Pancreas (tissue), 10 donors: ENCODE measurements around the gene EOLA2. TPM values are rescaled to one million over a fixed set of nuclear protein-coding genes. Genes with fewer than 3 reads are reported as not detected.
"Not testable (repeated sequence)": the region's sequence is repeated elsewhere in the genome, so short reads cannot be mapped to it uniquely, and the experiment has no call there.

ENCODE experiments used
- ATAC-seq, 4 donors: fragments of 200-7000 bp; cut with Tn5 transposase; one replicate each; pipeline versions ENCODE4 v1.8.0 to v1.9.1; 2020; ENCODE audit warnings: mild to moderate bottlenecking in 4 of 4, moderate library complexity in 4 of 4
- DNase-seq, 6 donors: peaks; one replicate each; pipeline ENCODE4 v3.0.0-alpha.2; 2020
- FAIRE-seq: peaks from 2 replicates; lab custom pipeline; 2012; peaks lifted over from hg19 to GRCh38; lab: Jason Lieb, UNC
- H3K27ac ChIP-seq, 4 donors: fragments of 200-600 bp; sonication (generic); 1 replicate in 3 of 4; 2 replicates in 1 of 4; pipeline versions ENCODE4 v1.5.0 to v1.8.0; 2020
- H3K27me3 ChIP-seq, 4 donors: fragments of 200-600 bp; one replicate each; pipeline ENCODE4 v1.8.0; 2021
- H3K36me3 ChIP-seq, 3 donors: fragments of 200-600 bp; sonication (generic) in 1 of 3; one replicate each; pipeline versions ENCODE4 v1.5.0 to v1.8.0; 2020 to 2021
- H3K4me1 ChIP-seq, 3 donors: fragments of 200-600 bp; one replicate each; pipeline ENCODE4 v1.8.0; 2021
- H3K4me3 ChIP-seq, 4 donors: fragments of 200-600 bp; sonication (generic) in 2 of 4; one replicate each; pipeline versions ENCODE4 v1.5.0 to v1.8.0; 2020 to 2021
- H3K9me3 ChIP-seq, 4 donors: fragments of 200-600 bp; one replicate each; pipeline ENCODE4 v1.8.0; 2021
- WGBS, 2 donors: extraction: QIAGEN DNeasy Blood & Tissue Kit; methylation state at CpG; one replicate each; pipeline ENCODE4 v1.1.7; 2013; 5-methylcytosine and 5-hydroxymethylcytosine counted together
- intact Hi-C, 3 donors: fragments of 100-400 bp; cut with DNase I; formaldehyde crosslinking; loops; one replicate each; pipeline versions ENCODE4 v1.11.1 to v1.14.2; 2022
- polyA plus RNA-seq, 2 donors: library from polyadenylated mRNA; stranded (reverse); fragments of 200-250 nt; gene quantifications; one replicate each; pipeline ENCODE4 v1.2.3, GENCODE V29; 2013
- total RNA-seq, 6 donors: library from RNA; stranded (reverse); fragmentation: NEBNext Ultra II Directional in 4 of 6; extraction: Animal tissue kit (Norgen Biotek cat#: 25700) in 4 of 6; gene quantifications; one replicate each; pipeline versions ENCODE4 v1.2.1 to v1.2.4, GENCODE V29; 2021 to 2023
- TF ChIP-seq, protein P1 (sequence below), 4 donors: fragments of 200-600 bp; sonication (generic) in 3 of 4; IDR thresholded peaks; one replicate each; pipeline versions ENCODE4 v1.5.0 to v1.8.0; 2021; ENCODE audit warnings: antibody characterized with exemption in 4 of 4
- donor health status: healthy with polysubstance abuse.
- donor health status: DM: no; HTN: no; CAD: no; lungs with moderate emphysema.
- donor health status: DM: no; HTN: no; CAD: no.
- donor health status: control.
- donor health status: control.
- donor health status: Bipolar disorder and iron deficiency.
- donor health status: DM: yes; HTN: yes; CAD: no.
- donor health status: DM: no; HTN: no; CAD: no.
- donor health status: DM: no; HTN: no; CAD: no.
- donor health status: DM: yes; HTN: yes; CAD: no.

The EOLA2 gene
- total and polyA plus RNA-seq, 8 donors: 13.4 to 54.0 (median 19.5) TPM

DNA sequence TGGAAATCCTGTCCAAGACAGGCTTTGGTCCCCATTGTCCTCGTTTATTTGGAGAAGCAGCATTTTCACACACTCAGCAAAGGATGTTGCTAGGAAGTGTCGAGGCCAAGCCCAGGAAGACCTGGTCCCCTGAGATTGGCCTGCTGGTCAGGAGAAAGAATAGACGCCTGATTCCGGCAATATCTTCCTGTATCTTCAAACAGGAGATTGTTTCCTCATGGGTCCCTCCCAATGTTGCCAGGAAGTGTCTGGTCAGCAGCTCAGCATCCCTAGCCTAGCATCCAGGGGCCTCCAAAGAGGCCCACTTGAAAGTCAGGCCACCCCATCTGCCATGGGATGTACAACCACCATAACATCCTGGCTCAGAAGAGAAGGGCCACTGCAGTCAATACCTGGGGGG lies 6.9 kb downstream of the EOLA2 start:
- WGBS, 2 donors: 27 to 73% methylated on average over 2 of the region's 4 CpGs
- intact Hi-C loops, FAIRE-seq: not testable (repeated sequence)

DNA sequence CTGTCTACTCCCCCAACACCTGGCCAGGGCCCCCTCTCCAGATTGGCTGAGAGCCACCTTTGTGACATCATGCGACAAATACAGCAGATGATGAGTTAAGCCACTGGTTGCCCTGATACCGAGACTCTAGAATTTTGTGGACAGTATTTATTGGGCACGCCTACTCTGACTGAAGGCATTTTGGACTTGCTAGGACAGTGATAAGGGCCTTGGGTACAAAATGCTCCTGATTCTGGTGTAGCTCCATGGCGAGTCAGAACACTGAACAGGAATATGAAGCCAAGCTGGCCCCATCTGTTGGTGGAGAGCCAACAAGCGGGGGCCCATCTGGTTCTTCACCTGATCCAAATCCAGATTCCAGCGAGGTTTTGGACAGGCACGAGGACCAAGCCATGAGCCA lies 8.9 kb downstream of the EOLA2 start, which contains the start of gene HSFX4:
Gene HSFX4 (plus strand): TSS at position 174 of the 400 bp plus-strand sequence. CDS start 72 bp downstream, at position 246.
- H3K27me3 ChIP-seq, intact Hi-C loops, H3K4me3 ChIP-seq, H3K36me3 ChIP-seq, H3K9me3 ChIP-seq, H3K27ac ChIP-seq, FAIRE-seq, DNase-seq, H3K4me1 ChIP-seq, ATAC-seq: not testable (repeated sequence)
- 86 to 94% methylated on average over 2 to 3 of the region's 7 CpGs for WGBS, 2 donors

More for the DNA sequence above, 6.9 kb downstream of the EOLA2 start:
- H3K27me3 ChIP-seq, H3K4me1 ChIP-seq, DNase-seq, H3K36me3 ChIP-seq, H3K27ac ChIP-seq, H3K9me3 ChIP-seq, ATAC-seq, H3K4me3 ChIP-seq: not testable (repeated sequence)

DNA sequence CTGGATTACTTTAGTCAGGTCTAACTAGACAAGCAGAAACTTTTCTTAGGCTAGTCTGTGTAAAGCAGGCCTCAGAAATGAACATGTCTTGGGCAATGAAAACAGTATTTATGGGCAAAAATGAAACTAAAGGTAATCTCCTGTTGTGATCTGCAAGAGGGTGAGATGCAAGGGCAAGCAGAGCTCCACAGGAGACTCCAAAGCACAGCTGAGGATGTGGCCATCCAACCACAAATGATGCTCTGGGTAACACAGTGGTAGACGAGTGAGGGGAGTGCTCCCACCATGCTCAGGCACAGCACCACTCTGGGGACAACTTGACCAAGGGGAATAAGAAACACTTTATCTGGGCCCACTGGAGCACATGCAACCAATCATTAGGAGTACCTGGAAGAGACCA lies 9.7 kb downstream of the EOLA2 start:
- WGBS, 2 donors: 63 to 100% methylated on average over 1 of the region's 1 CpG
- H3K4me3 ChIP-seq, FAIRE-seq, intact Hi-C loops, H3K27me3 ChIP-seq, H3K36me3 ChIP-seq, H3K27ac ChIP-seq, H3K9me3 ChIP-seq, ATAC-seq, DNase-seq, H3K4me1 ChIP-seq: not testable (repeated sequence)

DNA sequence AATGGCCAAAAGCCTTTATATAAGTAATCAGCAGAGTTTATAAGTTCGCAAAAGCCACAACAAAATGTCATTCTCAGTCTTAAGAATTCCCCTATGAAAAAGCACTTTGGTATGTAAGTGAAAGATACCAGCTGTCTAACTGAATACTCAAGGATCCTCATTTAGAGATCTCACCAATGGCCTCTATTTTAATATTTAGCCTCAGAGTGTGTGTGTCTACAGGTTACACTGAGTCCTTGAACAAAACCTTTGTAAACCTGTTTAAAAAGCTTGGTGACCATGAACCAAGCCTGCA lies 10.4 kb downstream of the EOLA2 start:
- H3K27ac ChIP-seq: not testable (repeated sequence)

DNA sequence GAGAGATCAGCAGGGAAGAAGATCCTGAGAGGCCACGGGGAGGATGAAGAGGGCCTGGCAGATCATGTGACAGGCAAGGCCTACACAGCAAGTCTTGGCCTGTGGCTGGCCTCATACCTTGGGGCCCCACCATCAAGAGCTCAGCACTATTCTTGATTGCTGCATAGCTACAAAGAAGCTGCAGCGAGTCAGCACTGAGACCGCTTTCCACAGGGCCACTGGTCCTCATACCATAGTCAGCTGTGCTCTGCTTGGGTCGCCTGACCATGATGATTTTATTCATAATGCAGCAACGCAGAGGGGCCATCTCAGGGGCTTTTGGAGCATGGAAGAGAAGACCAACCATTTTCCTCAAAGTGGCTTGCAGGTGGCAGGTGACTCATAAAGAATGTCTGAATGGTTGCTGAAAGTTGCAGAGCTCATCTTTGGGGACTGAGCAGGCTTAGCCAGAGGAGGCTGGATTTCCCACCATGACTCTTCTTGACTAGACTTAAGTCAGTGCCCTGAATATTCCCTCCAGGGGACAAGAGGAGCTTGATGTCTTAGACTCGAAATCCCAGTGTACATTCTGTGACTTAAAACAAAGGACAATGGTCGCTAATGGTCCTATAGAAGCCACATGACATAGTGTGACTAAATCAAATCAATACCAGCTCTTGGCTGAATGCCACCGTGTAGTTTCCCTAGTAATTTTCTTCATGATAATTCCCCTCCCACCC lies 10.9 kb downstream of the EOLA2 start:
- intact Hi-C loops: not testable (repeated sequence)

More for the DNA sequence above, 10.4 kb downstream of the EOLA2 start:
- DNase-seq, H3K9me3 ChIP-seq, H3K36me3 ChIP-seq, H3K4me1 ChIP-seq, intact Hi-C loops, H3K4me3 ChIP-seq, FAIRE-seq, H3K27me3 ChIP-seq, ATAC-seq: not testable (repeated sequence)
- WGBS, 2 donors: no CpG with 5 or more reads among the region's 1 CpG

DNA sequence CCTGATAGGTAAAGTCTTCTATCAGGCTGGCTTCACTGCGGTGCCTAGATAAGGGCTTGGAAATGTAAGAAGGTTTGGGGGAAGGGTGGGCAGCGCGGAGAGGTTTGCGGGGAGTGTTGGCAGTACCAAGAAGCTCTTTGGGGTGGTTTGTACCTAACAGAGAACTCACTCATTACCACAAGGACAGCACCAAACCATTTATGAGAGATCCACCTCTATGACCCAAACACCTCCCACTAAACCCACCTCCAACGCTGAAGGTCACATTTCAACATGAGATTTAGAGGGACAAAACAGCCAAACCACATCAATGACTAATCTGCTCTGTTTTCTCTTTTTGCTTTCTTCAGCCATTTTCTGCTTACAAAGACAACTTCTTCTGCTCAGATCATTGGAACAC lies 13.9 kb downstream of the EOLA2 start:
- DNase-seq, H3K9me3 ChIP-seq, H3K27me3 ChIP-seq, H3K36me3 ChIP-seq, intact Hi-C loops, FAIRE-seq, ATAC-seq, H3K27ac ChIP-seq, H3K4me1 ChIP-seq, H3K4me3 ChIP-seq: not testable (repeated sequence)
- WGBS, 2 donors: no CpG with 5 or more reads among the region's 5 CpGs

More for the DNA sequence above, 10.9 kb downstream of the EOLA2 start:
- not testable (repeated sequence) for H3K36me3 ChIP-seq, H3K27ac ChIP-seq, DNase-seq, H3K4me3 ChIP-seq, ATAC-seq, H3K27me3 ChIP-seq, H3K9me3 ChIP-seq, H3K4me1 ChIP-seq
- 67 to 100% methylated on average over 1 of the region's 8 CpGs for WGBS, 2 donors
- FAIRE-seq: peak; percentile 80

DNA sequence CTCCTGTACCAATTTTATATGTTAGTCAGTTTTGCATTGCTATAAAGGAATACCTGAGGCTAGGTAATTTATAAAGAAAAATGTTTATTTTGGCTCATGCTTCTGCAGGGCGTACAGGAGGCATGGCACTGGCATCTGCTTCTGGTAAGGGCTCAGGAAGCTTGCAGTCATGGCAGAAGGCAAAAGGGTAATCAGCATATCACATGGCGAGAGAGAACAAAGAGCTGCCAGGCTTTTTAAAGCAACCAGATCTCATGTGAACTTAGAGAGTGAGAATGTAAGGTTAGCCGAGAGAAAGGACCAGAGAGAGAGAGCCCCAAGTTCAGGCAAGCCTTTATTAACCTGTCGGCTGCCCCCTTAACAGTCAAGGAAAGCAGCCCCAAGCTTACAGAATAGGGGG lies 14.5 kb downstream of the EOLA2 start:
- no CpG with 5 or more reads among the region's 4 CpGs for WGBS, 2 donors
- FAIRE-seq, ATAC-seq, intact Hi-C loops, H3K27me3 ChIP-seq, H3K27ac ChIP-seq, DNase-seq, H3K9me3 ChIP-seq, H3K36me3 ChIP-seq, H3K4me3 ChIP-seq, H3K4me1 ChIP-seq: not testable (repeated sequence)

DNA sequence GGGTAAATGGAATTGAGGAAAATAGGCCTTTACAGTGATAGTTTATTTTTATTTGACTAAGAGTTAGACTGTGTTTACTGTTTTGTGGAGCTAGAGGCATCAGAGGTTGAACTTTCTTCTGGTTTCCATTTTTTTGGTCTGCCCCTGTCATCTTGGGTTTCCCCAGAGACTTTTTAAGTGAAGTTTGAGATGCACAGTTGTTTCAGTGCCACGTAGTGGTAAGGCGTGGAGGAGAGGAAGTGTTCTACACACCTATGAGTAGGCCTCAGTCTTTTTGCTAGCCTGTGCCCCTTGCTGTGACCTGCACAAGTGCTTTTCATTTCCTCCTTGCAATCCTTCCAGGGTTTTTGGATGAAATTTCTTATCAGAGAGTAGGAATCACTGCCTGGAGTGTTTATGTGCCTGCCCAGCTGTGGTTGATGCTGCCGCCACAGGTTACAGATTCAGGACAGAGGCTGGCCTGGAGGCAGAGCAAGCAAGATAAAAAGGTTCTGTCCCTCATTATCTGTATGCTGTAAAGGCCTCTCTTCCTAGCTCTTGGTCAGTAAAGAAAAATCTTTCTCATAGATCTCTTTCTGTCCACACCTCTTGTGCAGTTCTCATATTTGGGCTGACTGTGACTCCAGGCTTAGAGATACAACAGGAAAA lies 21.4 kb downstream of the EOLA2 start:
- no peaks in the 10 kb centered on the region for H3K9me3 ChIP-seq
- H3K4me1 ChIP-seq: no peaks in the 10 kb centered on the region
- no peak for ATAC-seq
- no peak overlapping the region for H3K27ac ChIP-seq
- 91 to 92% methylated on average over 3 of the region's 3 CpGs for WGBS, 2 donors
- TF ChIP-seq, protein P1, sequence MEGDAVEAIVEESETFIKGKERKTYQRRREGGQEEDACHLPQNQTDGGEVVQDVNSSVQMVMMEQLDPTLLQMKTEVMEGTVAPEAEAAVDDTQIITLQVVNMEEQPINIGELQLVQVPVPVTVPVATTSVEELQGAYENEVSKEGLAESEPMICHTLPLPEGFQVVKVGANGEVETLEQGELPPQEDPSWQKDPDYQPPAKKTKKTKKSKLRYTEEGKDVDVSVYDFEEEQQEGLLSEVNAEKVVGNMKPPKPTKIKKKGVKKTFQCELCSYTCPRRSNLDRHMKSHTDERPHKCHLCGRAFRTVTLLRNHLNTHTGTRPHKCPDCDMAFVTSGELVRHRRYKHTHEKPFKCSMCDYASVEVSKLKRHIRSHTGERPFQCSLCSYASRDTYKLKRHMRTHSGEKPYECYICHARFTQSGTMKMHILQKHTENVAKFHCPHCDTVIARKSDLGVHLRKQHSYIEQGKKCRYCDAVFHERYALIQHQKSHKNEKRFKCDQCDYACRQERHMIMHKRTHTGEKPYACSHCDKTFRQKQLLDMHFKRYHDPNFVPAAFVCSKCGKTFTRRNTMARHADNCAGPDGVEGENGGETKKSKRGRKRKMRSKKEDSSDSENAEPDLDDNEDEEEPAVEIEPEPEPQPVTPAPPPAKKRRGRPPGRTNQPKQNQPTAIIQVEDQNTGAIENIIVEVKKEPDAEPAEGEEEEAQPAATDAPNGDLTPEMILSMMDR (IDR thresholded peaks at IDR 0.05): no peak
- intact Hi-C loops: no loop called here
- no peak for DNase-seq
- H3K4me3 ChIP-seq: no peak overlapping the region
- H3K27me3 ChIP-seq: peaks cover 0 to 2% (median 0%) of the 10 kb centered on the region in 4 donors
- H3K36me3 ChIP-seq: no peaks in the 10 kb centered on the region
- no peak for FAIRE-seq
